Breast epithelium (tissue), 3 donors: ENCODE measurements around the gene LCP2.

Source experiments
- CTCF ChIP-seq, 3 donors: fragments of 450-650 bp; IDR thresholded peaks; one replicate each; pipeline ENCODE4 v1.5.1; 2016 to 2017; ENCODE audit warnings: antibody characterized with exemption in 3 of 3, mild to moderate bottlenecking in 3 of 3, moderate library complexity in 3 of 3
- POLR2A ChIP-seq: fragments of 450-650 bp; IDR thresholded peaks from one replicate; pipeline ENCODE4 v1.6.1; 2016; ENCODE audit warnings: antibody characterized with exemption, mild to moderate bottlenecking, moderate library complexity
- POLR2AphosphoS5 ChIP-seq, 3 donors: sonication (generic); formaldehyde crosslinking; IDR thresholded peaks; one replicate each; pipeline ENCODE4 v1.6.1; 2017; ENCODE audit warnings: antibody characterized with exemption in 3 of 3

- TF ChIP-seq CTCF (IDR thresholded peaks at IDR 0.05): no peak
- TF ChIP-seq POLR2A: no peak
- TF ChIP-seq POLR2AphosphoS5 (IDR thresholded peaks at IDR 0.05): no peak
Measured at GRCh38 chr5:170249355-170249754, 48.2 kb downstream of the LCP2 start.
